OCI-LY7 (cell line): ENCODE data around the gene ETV5. TPM values are rescaled to one million over a fixed set of nuclear protein-coding genes. Genes with fewer than 3 reads are reported as not detected.

Experiments used
- BruUV-seq: library from RNA; stranded (reverse); fragments of 400-500 nt; replicated peaks from 2 replicates; lab custom pipeline; 2021; lab: Mats Ljungman, UMichigan
- CTCF ChIA-PET: fragments of 300-600 bp; sonication (Branson Sonifier 250); formaldehyde crosslinking; loops from one replicate; lab custom pipeline; 2022; ENCODE audit warnings: antibody characterized with exemption; ENCODE audit not compliant: unreplicated experiment; lab: Charles Lee
- POLR2A ChIA-PET: fragments of 300-600 bp; sonication (Branson Sonifier 250); formaldehyde crosslinking; loops from one replicate; lab custom pipeline; 2022; ENCODE audit warnings: antibody characterized with exemption; lab: Charles Lee
- DNase-seq: peaks from one replicate; pipeline ENCODE4 v3.0.0-alpha.2; 2015; ENCODE audit warnings: low spot score
- H2AFZ ChIP-seq: fragments of 200-600 bp; sonication (generic), shearing (Covaris generic); 2 replicates; pipeline ENCODE4 v1.6.1; 2014; ENCODE audit warnings: mild to moderate bottlenecking, antibody characterized with exemption, low read length, moderate library complexity
- H3K27ac ChIP-seq: fragments of 200-600 bp; sonication (generic); 2 replicates; pipeline ENCODE4 v1.5.1; 2014; ENCODE audit warnings: mixed run types, low read depth, mild to moderate bottlenecking, moderate library complexity, low read length, inconsistent platforms; ENCODE audit not compliant: poor library complexity, severe bottlenecking
- H3K36me3 ChIP-seq: fragments of 200-600 bp; sonication (generic); 2 replicates; pipeline ENCODE4 v1.6.1; 2014; ENCODE audit warnings: mild to moderate bottlenecking, antibody characterized with exemption, low read length, moderate library complexity, mixed read lengths; ENCODE audit not compliant: insufficient read depth
- H3K4me1 ChIP-seq: fragments of 200-600 bp; sonication (generic); 2 replicates; pipeline ENCODE4 v1.5.1; 2014; ENCODE audit warnings: mild to moderate bottlenecking, low read length; ENCODE audit not compliant: insufficient read depth, poor library complexity, severe bottlenecking
- H3K4me2 ChIP-seq: fragments of 200-600 bp; sonication (generic); 2 replicates; pipeline ENCODE4 v1.6.1; 2014; ENCODE audit warnings: mild to moderate bottlenecking, low read length
- H3K4me3 ChIP-seq: fragments of 200-600 bp; sonication (generic); 2 replicates; pipeline ENCODE4 v1.5.1; 2014; ENCODE audit warnings: mild to moderate bottlenecking, low read depth, low read length; ENCODE audit not compliant: poor library complexity, severe bottlenecking
- H3K79me2 ChIP-seq: fragments of 200-600 bp; sonication (generic); 2 replicates; pipeline ENCODE4 v1.6.1; 2016; ENCODE audit warnings: low read depth, mild to moderate bottlenecking, low read length, moderate library complexity, mixed read lengths; ENCODE audit not compliant: insufficient read depth
- H3K9me2 ChIP-seq: fragments of 200-600 bp; sonication (generic); 2 replicates; pipeline ENCODE4 v1.6.1; 2016; ENCODE audit warnings: mild to moderate bottlenecking, low read length, mixed read lengths; ENCODE audit not compliant: insufficient read depth
- H3K9me3 ChIP-seq: fragments of 200-600 bp; sonication (generic); 2 replicates; pipeline ENCODE4 v1.6.1; 2014; ENCODE audit warnings: mild to moderate bottlenecking, mixed run types, low read length, mixed read lengths
- H4K20me1 ChIP-seq: fragments of 200-600 bp; sonication (generic); 2 replicates; pipeline ENCODE4 v1.6.1; 2014; ENCODE audit warnings: mild to moderate bottlenecking, antibody characterized with exemption, low read length, moderate library complexity, mixed read lengths; ENCODE audit not compliant: insufficient read depth
- EZH2phosphoT487 ChIP-seq: fragments of 200-600 bp; sonication (generic); IDR thresholded peaks from 2 replicates; pipeline ENCODE4 v1.6.1; 2018; ENCODE audit warnings: low read depth, borderline replicate concordance, mild to moderate bottlenecking, mixed run types, antibody characterized with exemption, low read length, moderate library complexity, mixed read lengths
- intact Hi-C: fragments of 100-400 bp; cut with micrococcal nuclease; formaldehyde crosslinking; loops from one replicate; pipeline ENCODE4 v1.10.0; 2022; ENCODE audit not compliant: unreplicated experiment
- total RNA-seq, 2 experiments: library from RNA; depleted of rRNA in 1 of 2; stranded (reverse); fragments of >200 nt in 1 of 2; shearing (Covaris generic) in 1 of 2; gene quantifications; 2 replicates each; pipeline ENCODE4 v1.2.3, GENCODE V29; 2014 to 2022
- TF ChIP-seq, protein P1 (sequence below): fragments of 200-600 bp; sonication (generic); conservative IDR thresholded peaks from 2 replicates; pipeline ENCODE4 v1.5.1; 2014; ENCODE audit warnings: mild to moderate bottlenecking, antibody characterized with exemption, low read length, moderate library complexity, mixed read lengths

The ETV5 gene
- total RNA-seq, 2 experiments from 2014 or later, result 0.85 to 1.1 TPM

DNA sequence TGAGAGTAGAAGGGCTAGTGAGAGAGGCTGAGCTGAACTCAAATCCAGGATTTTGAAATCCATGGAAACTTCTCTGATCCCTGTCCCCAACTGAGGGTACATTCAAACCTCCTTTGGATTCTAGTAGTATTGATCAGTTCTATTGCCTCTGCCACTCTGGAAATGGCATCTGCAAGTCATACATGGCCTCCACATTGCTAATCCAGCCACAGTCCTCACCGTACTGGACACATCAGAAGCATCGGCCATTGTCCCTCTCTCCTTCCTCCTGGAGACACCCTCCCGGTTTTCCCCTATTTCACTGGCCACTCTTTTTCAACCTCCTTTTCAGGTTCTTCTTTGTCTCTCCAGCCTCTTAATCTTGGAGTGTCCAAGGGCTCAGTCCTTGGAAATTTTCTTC is 66.9 kb downstream of the ETV5 start:
- POLR2A ChIA-PET, result no interaction called here
- CTCF ChIA-PET, result no interaction called here
- no TSS peak for BruUV-seq

DNA sequence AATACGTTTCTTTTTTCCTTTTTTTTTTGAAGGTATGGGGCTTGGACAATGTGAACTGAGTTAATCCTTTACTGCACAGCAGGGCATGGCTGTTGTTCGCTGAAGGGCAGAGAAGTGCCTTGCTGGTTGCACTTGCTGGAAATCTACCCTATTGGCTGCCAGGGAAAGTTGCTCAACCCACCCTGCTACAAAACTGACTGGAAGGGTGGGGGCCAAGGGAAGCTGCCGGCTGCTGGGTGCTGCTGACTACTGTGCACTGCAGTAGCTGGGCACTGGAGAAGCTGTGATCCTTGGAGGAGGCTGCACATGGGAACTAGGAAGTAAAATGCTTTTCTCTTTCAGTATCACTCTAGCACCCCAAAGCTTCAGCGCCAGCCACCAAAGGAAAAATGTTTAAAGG is 70.5 kb downstream of the ETV5 start:
- Histone ChIP-seq H3K4me2 (no peak overlapping the region), H4K20me1 (no peaks in the 10 kb centered on the region), H3K4me3 (no peak overlapping the region), H3K27ac (no peak overlapping the region), H3K9me3 (no peaks in the 10 kb centered on the region), H2AFZ (no peak overlapping the region), H3K9me2 (no peaks in the 10 kb centered on the region), H3K36me3 (no peaks in the 10 kb centered on the region), H3K79me2 (no peaks in the 10 kb centered on the region), H3K4me1 (no peaks in the 10 kb centered on the region)
- no TSS peak for BruUV-seq
- intact Hi-C loops, result no loop called here
- CTCF ChIA-PET, result interaction anchor here (0.8 kb wide), 1 partner anchor 431 kb away, joined by 3 read pairs; no protein-coding TSS in a partner anchor
- no peak for DNase-seq
- TF ChIP-seq, protein P1, sequence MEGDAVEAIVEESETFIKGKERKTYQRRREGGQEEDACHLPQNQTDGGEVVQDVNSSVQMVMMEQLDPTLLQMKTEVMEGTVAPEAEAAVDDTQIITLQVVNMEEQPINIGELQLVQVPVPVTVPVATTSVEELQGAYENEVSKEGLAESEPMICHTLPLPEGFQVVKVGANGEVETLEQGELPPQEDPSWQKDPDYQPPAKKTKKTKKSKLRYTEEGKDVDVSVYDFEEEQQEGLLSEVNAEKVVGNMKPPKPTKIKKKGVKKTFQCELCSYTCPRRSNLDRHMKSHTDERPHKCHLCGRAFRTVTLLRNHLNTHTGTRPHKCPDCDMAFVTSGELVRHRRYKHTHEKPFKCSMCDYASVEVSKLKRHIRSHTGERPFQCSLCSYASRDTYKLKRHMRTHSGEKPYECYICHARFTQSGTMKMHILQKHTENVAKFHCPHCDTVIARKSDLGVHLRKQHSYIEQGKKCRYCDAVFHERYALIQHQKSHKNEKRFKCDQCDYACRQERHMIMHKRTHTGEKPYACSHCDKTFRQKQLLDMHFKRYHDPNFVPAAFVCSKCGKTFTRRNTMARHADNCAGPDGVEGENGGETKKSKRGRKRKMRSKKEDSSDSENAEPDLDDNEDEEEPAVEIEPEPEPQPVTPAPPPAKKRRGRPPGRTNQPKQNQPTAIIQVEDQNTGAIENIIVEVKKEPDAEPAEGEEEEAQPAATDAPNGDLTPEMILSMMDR, result no peak
- no peak for TF ChIP-seq EZH2phosphoT487
- POLR2A ChIA-PET, result interaction anchor here (0.5 to 0.7 kb wide), 2 partner anchors 29 to 65 kb away, joined by 3 read pairs; no protein-coding TSS in a partner anchor

More for the DNA sequence above, 66.9 kb downstream of the ETV5 start:
- no peak for TF ChIP-seq EZH2phosphoT487
- TF ChIP-seq, protein P1, result no peak
- Histone ChIP-seq H3K4me1 (no peaks in the 10 kb centered on the region), H3K79me2 (no peaks in the 10 kb centered on the region), H2AFZ (no peak overlapping the region), H3K27ac (no peak overlapping the region), H3K4me2 (no peak overlapping the region), H4K20me1 (no peaks in the 10 kb centered on the region), H3K9me2 (no peaks in the 10 kb centered on the region), H3K36me3 (no peaks in the 10 kb centered on the region), H3K4me3 (no peak overlapping the region), H3K9me3 (no peaks in the 10 kb centered on the region)
- intact Hi-C loops, result no loop called here
- no peak for DNase-seq

DNA sequence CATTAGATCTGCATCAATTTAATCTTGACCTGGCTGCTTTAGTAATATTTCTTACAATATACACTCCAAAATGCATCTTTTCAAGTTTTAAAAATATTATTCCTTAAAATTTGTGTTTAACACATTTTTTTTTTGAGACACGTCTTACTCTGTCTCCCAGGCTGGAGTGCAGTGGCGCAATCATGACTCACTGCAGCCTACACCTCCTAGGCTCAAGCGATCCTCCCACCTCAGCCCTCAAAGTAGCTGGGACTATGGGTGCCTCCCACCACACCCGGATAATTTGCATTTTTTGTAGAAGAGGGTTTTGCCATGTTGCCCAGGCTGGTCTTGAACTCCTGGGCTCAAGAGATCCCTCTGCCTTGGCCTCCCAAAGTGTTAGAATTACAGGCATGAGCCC is 73.6 kb downstream of the ETV5 start:
- no peaks in the 10 kb centered on the region for H3K79me2 ChIP-seq
- no peak overlapping the region for H2AFZ ChIP-seq
- CTCF ChIA-PET, result no interaction called here
- intact Hi-C loops, result no loop called here
- H3K36me3 ChIP-seq, result no peaks in the 10 kb centered on the region
- H3K27ac ChIP-seq, result no peak overlapping the region
- H3K4me3 ChIP-seq, result no peak overlapping the region
- POLR2A ChIA-PET, result no interaction called here
- H3K4me1 ChIP-seq, result no peaks in the 10 kb centered on the region
- no peak for DNase-seq
- H3K9me3 ChIP-seq, result no peaks in the 10 kb centered on the region
- no peak overlapping the region for H3K4me2 ChIP-seq
- no peak for TF ChIP-seq EZH2phosphoT487
- TF ChIP-seq, protein P1, result no peak
- H4K20me1 ChIP-seq, result no peaks in the 10 kb centered on the region
- H3K9me2 ChIP-seq, result no peaks in the 10 kb centered on the region
- no TSS peak for BruUV-seq
